ENCODE results near the gene SLIT3.

GRCh38 chr5:168851902-168852321 lies 449.0 kb downstream of the SLIT3 start:
- TF ChIP-seq POLR2AphosphoS5 (IDR thresholded peaks at IDR 0.05; ENCODE audit: borderline replicate concordance, low read depth, low read length): no peak
- TF ChIP-seq FOXP2 (optimal IDR thresholded peaks at IDR 0.05; ENCODE audit: control extremely low read depth, extremely low read length, insufficient read depth): no peak

All from SK-N-MC (cell line).